Naive thymus-derived CD8-positive, alpha-beta T cell (primary cell): Measurements from ENCODE around the gene RNF10. TPM values are rescaled to one million over a fixed set of nuclear protein-coding genes. Genes with fewer than 3 reads are reported as not detected.
"Not testable (repeated sequence)": the region's sequence is repeated elsewhere in the genome, so short reads cannot be mapped to it uniquely, and the experiment has no call there.

Experiments used
- ATAC-seq, 2 donors: fragments of 150-1000 bp; cut with Tn5 transposase in 1 of 2; sonication (Bioruptor Pico), chemical (Tn5 transposase) in 1 of 2; 1 replicate in 1 of 2; 2 replicates in 1 of 2; pipeline ENCODE4 v1.10.0; 2021; ENCODE audit warnings: mild to moderate bottlenecking in 2 of 2, moderate library complexity in 2 of 2
- POLR2A ChIA-PET: fragments of 350-600 bp; sonication (Branson Sonifier 250); formaldehyde crosslinking; loops from one replicate; lab custom pipeline; 2021; ENCODE audit warnings: antibody characterized with exemption; lab: Charles Lee
- DNase-seq, 10 donors: peaks; one replicate each; pipeline versions ENCODE4 v3.0.0 to v3.0.0-alpha.2; 2020 to 2022
- H3K27ac Mint-ChIP-seq, 10 donors: one replicate each; pipeline ENCODE4 v1.8.0; 2020 to 2022; ENCODE audit warnings: mild to moderate bottlenecking in 10 of 10, mixed read lengths in 10 of 10, moderate library complexity in 4 of 10, inconsistent platforms in 1 of 10
- H3K27me3 Mint-ChIP-seq, 5 donors: one replicate each; pipeline ENCODE4 v1.8.0; 2021 to 2022; ENCODE audit warnings: mixed read lengths in 5 of 5
- H3K36me3 Mint-ChIP-seq, 3 donors: one replicate each; pipeline ENCODE4 v1.8.0; 2020 to 2022; ENCODE audit warnings: mixed read lengths in 3 of 3, mild to moderate bottlenecking in 2 of 3, inconsistent platforms in 1 of 3
- H3K4me1 Mint-ChIP-seq, 4 donors: one replicate each; pipeline ENCODE4 v1.8.0; 2021 to 2022; ENCODE audit warnings: mixed read lengths in 4 of 4
- H3K4me3 Mint-ChIP-seq, 10 donors: one replicate each; pipeline ENCODE4 v1.8.0; 2020 to 2022; ENCODE audit warnings: mild to moderate bottlenecking in 10 of 10, mixed read lengths in 10 of 10, moderate library complexity in 6 of 10, inconsistent platforms in 1 of 10
- H3K9me3 Mint-ChIP-seq, 9 donors: one replicate each; pipeline ENCODE4 v1.8.0; 2020 to 2022; ENCODE audit warnings: mixed read lengths in 9 of 9, mild to moderate bottlenecking in 3 of 9, inconsistent platforms in 1 of 9, moderate library complexity in 1 of 9
- polyA plus RNA-seq, 3 donors: library from polyadenylated mRNA; unstranded; fragments of 300-500 nt; fragmentation: Illumina TruSeq; gene quantifications; one replicate each; pipeline ENCODE4 v1.2.3, GENCODE V29; 2021
- total RNA-seq, 8 experiments: library from RNA in 2 of 8; stranded (reverse) in 2 of 8; gene quantifications; one replicate each; pipeline ENCODE4 v1.2.3 and lab custom pipeline; 2021 to 2026

RNF10 gene
- total and polyA plus RNA-seq, 5 experiments from 2014 or later = 84.3 to 247 (median 119) TPM

GRCh38 chr12:120599672-120600552 is 65.8 kb downstream of the RNF10 start:
- POLR2A ChIA-PET = no interaction called here
- ATAC-seq = no peak
- H3K9me3 Mint-ChIP-seq = no peaks in the 10 kb centered on the region
- H3K4me1 Mint-ChIP-seq = peaks cover 0 to 3% (median 0%) of the 10 kb centered on the region in 4 donors
- no peaks in the 10 kb centered on the region for H3K36me3 Mint-ChIP-seq
- H3K27ac Mint-ChIP-seq = no peak overlapping the region
- H3K4me3 Mint-ChIP-seq = no peak overlapping the region
- peaks cover 2 to 30% (median 11%) of the 10 kb centered on the region in 5 donors for H3K27me3 Mint-ChIP-seq
- no peak for DNase-seq

- H3K36me3 Mint-ChIP-seq, H3K4me3 Mint-ChIP-seq, H3K9me3 Mint-ChIP-seq, ATAC-seq, H3K4me1 Mint-ChIP-seq, H3K27ac Mint-ChIP-seq, DNase-seq, POLR2A ChIA-PET: not testable (repeated sequence)
- H3K27me3 Mint-ChIP-seq = peaks cover 2 to 28% (median 11%) of the 10 kb centered on the region in 5 donors
Observed at GRCh38 chr12:120602416-120602815, 68.3 kb downstream of the RNF10 start.

GRCh38 chr12:120610560-120610959 is 76.4 kb downstream of the RNF10 start:
- peaks cover 0 to 6% (median 0%) of the 10 kb centered on the region in 5 donors for H3K27me3 Mint-ChIP-seq
- DNase-seq (no peak), ATAC-seq (no peak)
- no peaks in the 10 kb centered on the region for H3K9me3 Mint-ChIP-seq
- H3K36me3 Mint-ChIP-seq = no peaks in the 10 kb centered on the region
- no peaks in the 10 kb centered on the region for H3K4me1 Mint-ChIP-seq
- no peak overlapping the region for H3K4me3 Mint-ChIP-seq
- H3K27ac Mint-ChIP-seq = no peak overlapping the region
- POLR2A ChIA-PET = no interaction called here

GRCh38 chr12:120611534-120611933 is 77.4 kb downstream of the RNF10 start:
- H3K4me3 Mint-ChIP-seq, H3K36me3 Mint-ChIP-seq, POLR2A ChIA-PET, H3K27me3 Mint-ChIP-seq, H3K4me1 Mint-ChIP-seq, ATAC-seq, H3K27ac Mint-ChIP-seq, H3K9me3 Mint-ChIP-seq, DNase-seq: not testable (repeated sequence)

GRCh38 chr12:120614848-120615247 is 80.7 kb downstream of the RNF10 start:
- POLR2A ChIA-PET = no interaction called here
- DNase-seq (no peak), ATAC-seq (no peak)
- Mint-ChIP-seq H3K4me1 (no peaks in the 10 kb centered on the region), H3K9me3 (peaks cover 0 to 4% (median 0%) of the 10 kb centered on the region in 9 donors), H3K27me3 (peaks cover 8 to 23% (median 13%) of the 10 kb centered on the region in 5 donors), H3K36me3 (no peaks in the 10 kb centered on the region), H3K27ac (peak overlapping the region in 1 of 10 donors; percentile 40), H3K4me3 (no peak overlapping the region)

- H3K4me3 Mint-ChIP-seq, H3K9me3 Mint-ChIP-seq, POLR2A ChIA-PET, DNase-seq, ATAC-seq, H3K36me3 Mint-ChIP-seq, H3K4me1 Mint-ChIP-seq: not testable (repeated sequence)
- Mint-ChIP-seq H3K27ac (peak overlapping the region in 1 of 10 donors; percentile 34), H3K27me3 (peaks cover 12 to 34% (median 25%) of the 10 kb centered on the region in 5 donors)
Observed at GRCh38 chr12:120617193-120617592, 83.0 kb downstream of the RNF10 start.

- peaks cover 12 to 36% (median 25%) of the 10 kb centered on the region in 5 donors for H3K27me3 Mint-ChIP-seq
- H3K36me3 Mint-ChIP-seq, H3K4me3 Mint-ChIP-seq, POLR2A ChIA-PET, DNase-seq, H3K4me1 Mint-ChIP-seq, ATAC-seq, H3K9me3 Mint-ChIP-seq: not testable (repeated sequence)
- H3K27ac Mint-ChIP-seq = peak overlapping the region in 1 of 10 donors; percentile 75
Observed at GRCh38 chr12:120617767-120618166, 83.6 kb downstream of the RNF10 start.

- H3K9me3 Mint-ChIP-seq = peaks cover 0 to 4% (median 0%) of the 10 kb centered on the region in 9 donors
- no peaks in the 10 kb centered on the region for H3K4me1 Mint-ChIP-seq
- H3K4me3 Mint-ChIP-seq = no peak overlapping the region
- DNase-seq = no peak
- no peak overlapping the region for H3K27ac Mint-ChIP-seq
- H3K27me3 Mint-ChIP-seq = peaks cover 12 to 39% (median 25%) of the 10 kb centered on the region in 5 donors
- no peak for ATAC-seq
- H3K36me3 Mint-ChIP-seq = no peaks in the 10 kb centered on the region
- POLR2A ChIA-PET = no interaction called here
Observed at GRCh38 chr12:120618954-120619615, 84.9 kb downstream of the RNF10 start.

- no peaks in the 10 kb centered on the region for H3K36me3 Mint-ChIP-seq
- POLR2A ChIA-PET = interaction anchor here (0.6 kb wide), 1 partner anchor 1149 kb away, joined by 3 read pairs; no protein-coding TSS in a partner anchor
- H3K4me3 Mint-ChIP-seq = no peak overlapping the region
- H3K27me3 Mint-ChIP-seq = peaks cover 12 to 39% (median 25%) of the 10 kb centered on the region in 5 donors
- H3K27ac Mint-ChIP-seq = no peak overlapping the region
- peaks cover 0 to 4% (median 0%) of the 10 kb centered on the region in 9 donors for H3K9me3 Mint-ChIP-seq
- H3K4me1 Mint-ChIP-seq = no peaks in the 10 kb centered on the region
- no peak for DNase-seq
- ATAC-seq = no peak
Observed at GRCh38 chr12:120620624-120621023, 86.5 kb downstream of the RNF10 start.

GRCh38 chr12:120625557-120626419 is 91.6 kb downstream of the RNF10 start:
- H3K27ac Mint-ChIP-seq = no peak overlapping the region
- ATAC-seq = peak in 1 of 2 donors; percentile 22
- DNase-seq = peak in 1 of 10 donors; percentile 21
- H3K4me3 Mint-ChIP-seq = no peak overlapping the region
- peaks cover 0 to 11% (median 3%) of the 10 kb centered on the region in 5 donors for H3K27me3 Mint-ChIP-seq
- H3K36me3 Mint-ChIP-seq = no peaks in the 10 kb centered on the region
- no peaks in the 10 kb centered on the region for H3K4me1 Mint-ChIP-seq
- H3K9me3 Mint-ChIP-seq = no peaks in the 10 kb centered on the region
- POLR2A ChIA-PET = interaction anchor here (0.6 kb wide), 1 partner anchor 306 kb away, joined by 3 read pairs; no protein-coding TSS in a partner anchor
